LNCaP clone FGC (cell line): ENCODE measurements around the gene TAF12.
"Not testable (repeated sequence)": the region's sequence is repeated elsewhere in the genome, so short reads cannot be mapped to it uniquely, and the experiment has no call there.

Experiments used
- DNase-seq: peaks from one replicate; pipeline ENCODE4 v3.0.0-alpha.2; 2011; ENCODE audit warnings: low read depth
- H3K4me3 ChIP-seq: 2 replicates; pipeline ENCODE4 v1.5.1; 2011; ENCODE audit warnings: mild to moderate bottlenecking, low read depth, low read length, control low read depth
- TF ChIP-seq, protein P1 (sequence below): IDR thresholded peaks from 2 replicates; pipeline ENCODE4 v1.5.1; 2012; ENCODE audit warnings: mild to moderate bottlenecking; ENCODE audit not compliant: control insufficient read depth, insufficient read depth; ENCODE audit errors: extremely low read depth

TAF12 gene

GRCh38 chr1:28642847-28643635 lies at the start of gene TAF12:
Gene TAF12, minus strand, starts transcription at chr1:28643067. Its CDS starts 20,986 bp downstream, at chr1:28622081.
- TF ChIP-seq, protein P1, sequence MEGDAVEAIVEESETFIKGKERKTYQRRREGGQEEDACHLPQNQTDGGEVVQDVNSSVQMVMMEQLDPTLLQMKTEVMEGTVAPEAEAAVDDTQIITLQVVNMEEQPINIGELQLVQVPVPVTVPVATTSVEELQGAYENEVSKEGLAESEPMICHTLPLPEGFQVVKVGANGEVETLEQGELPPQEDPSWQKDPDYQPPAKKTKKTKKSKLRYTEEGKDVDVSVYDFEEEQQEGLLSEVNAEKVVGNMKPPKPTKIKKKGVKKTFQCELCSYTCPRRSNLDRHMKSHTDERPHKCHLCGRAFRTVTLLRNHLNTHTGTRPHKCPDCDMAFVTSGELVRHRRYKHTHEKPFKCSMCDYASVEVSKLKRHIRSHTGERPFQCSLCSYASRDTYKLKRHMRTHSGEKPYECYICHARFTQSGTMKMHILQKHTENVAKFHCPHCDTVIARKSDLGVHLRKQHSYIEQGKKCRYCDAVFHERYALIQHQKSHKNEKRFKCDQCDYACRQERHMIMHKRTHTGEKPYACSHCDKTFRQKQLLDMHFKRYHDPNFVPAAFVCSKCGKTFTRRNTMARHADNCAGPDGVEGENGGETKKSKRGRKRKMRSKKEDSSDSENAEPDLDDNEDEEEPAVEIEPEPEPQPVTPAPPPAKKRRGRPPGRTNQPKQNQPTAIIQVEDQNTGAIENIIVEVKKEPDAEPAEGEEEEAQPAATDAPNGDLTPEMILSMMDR: peak; percentile 59
- DNase-seq: peak; percentile 90

DNA sequence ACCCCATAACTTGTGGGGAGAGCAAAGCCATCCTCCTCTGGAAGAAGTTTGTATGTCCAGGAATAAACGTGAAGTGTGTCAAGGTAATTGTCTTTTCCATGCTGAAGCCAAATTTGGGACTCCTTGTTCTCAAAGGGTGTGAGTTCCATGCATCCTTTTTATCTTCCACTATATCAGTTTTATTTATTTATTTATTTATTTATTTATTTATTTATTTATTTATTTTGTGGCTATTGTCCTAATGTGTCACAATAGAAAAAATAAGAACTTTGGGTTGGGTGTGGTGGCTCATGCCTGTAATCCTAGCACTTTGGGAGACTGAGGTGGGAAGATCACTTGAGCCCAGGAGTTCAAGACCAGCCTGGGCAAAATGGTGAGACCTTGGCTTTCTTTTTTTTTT lies 48.8 kb upstream of the TAF12 start:
- H3K4me3 ChIP-seq, DNase-seq: not testable (repeated sequence)

More at GRCh38 chr1:28642847-28643635, at the start of gene TAF12:
- H3K4me3 ChIP-seq: peak within 1 kb of the TSS; percentile 84

DNA sequence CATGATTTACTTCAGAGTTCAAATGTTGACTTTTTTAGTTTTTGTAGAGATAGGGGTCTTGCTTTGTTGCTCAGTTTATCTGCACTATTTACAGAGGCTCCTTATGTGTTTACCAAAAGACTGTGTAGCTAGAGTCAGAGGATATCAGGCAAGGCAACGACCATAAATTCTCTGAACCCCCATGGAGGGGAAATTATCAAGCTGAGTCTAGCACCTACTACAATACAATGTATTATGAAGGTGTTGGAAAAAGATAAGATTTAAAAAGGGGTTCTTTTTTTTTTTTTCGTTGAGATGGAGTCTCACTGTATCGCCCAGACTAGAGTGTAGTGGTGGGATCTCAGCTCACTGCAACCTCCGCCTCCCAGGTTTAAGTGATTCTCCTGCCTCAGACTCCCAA lies 42.1 kb upstream of the TAF12 start:
- TF ChIP-seq, protein P1: no peak

DNA sequence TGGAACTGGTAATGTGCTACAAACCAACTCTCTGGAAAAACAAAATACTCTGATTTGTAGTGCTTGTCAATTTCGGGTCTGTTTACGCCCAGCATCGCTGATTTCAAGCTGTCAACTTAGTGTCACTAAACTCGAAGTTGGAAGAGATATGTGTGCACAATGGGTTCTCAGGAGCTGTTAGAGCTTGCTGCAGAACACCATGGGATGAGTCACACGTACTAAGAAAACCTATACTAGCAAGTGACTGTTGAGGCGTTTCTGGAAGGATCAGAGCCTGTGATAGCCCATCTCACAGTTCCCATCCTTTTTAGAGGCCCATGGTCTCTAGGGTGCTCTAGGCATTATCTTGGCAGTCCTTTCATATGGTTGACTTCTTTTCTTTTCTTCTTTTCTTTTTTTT lies 40.0 kb upstream of the TAF12 start:
- TF ChIP-seq, protein P1: no peak
- no peak for DNase-seq
- no peak overlapping the region for H3K4me3 ChIP-seq

More for the DNA sequence above, 42.1 kb upstream of the TAF12 start:
- no peak for DNase-seq
- H3K4me3 ChIP-seq: no peak overlapping the region

GRCh38 chr1:28680151-28680550 lies 37.3 kb upstream of the TAF12 start:
- no peak overlapping the region for H3K4me3 ChIP-seq
- TF ChIP-seq, protein P1: no peak
- no peak for DNase-seq

DNA sequence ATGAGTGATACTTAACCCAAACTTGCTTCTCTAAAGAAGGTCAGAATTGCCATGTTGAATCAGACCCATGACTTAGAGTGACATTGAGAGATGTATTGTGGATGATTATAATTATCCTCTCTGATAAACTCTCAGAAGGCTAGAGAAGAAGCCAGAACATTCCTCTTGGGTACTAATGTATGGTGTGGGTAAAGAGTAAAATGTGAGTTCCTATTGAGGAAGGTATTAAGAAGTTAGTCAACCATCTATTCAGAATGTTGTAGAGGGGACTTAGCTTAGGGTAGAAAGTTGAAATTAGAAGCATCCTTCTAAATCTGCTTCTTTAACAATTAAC lies 33.0 kb upstream of the TAF12 start:
- TF ChIP-seq, protein P1: no peak
- no peak for DNase-seq
- H3K4me3 ChIP-seq: no peak overlapping the region

DNA sequence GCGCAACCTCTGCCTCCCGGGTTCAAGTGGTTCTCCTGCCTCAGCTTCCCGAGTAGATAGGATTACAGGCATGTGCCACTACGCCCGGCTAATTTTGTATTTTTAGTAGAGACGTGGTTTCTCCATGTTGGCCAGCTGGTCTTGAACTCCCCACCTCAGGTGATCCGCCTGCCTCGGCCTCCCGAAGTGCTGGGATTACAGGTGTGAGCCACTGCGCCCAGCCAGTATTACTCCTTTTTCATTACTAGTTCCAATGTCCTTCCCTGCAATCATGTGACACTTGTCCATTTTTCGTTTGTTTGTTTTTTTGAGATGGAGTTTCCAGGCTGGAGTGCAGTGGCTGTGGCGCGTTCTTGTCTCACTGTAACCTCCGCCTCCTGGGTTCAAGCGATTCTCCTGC lies 30.1 kb upstream of the TAF12 start:
- H3K4me3 ChIP-seq, DNase-seq: not testable (repeated sequence)

DNA sequence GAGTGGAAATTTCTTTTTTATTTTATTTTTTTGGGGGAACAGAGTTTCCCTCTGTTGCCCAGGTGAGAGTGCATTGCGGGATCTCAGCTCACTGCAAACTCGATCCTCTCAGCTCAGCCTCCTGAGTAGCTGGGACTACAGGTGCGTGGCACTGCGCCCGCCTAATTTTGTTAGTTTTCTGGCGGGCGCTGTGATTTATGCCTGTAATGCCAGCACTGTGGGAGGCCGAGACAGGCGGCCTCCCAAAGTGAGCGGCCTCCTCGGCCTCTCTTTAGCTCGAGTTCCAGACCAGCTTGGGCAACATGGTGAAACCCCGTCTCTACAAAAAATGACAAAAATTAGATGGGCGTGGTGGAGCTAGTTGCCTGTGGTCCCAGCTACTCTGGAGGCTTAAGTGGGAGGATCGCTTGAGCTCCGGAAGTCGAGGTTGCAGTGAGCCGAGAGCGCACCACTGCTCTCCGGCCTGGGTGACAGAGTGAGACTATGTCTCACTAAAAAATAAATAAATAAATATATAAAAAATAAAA lies 28.4 kb upstream of the TAF12 start:
- no peak for DNase-seq
- TF ChIP-seq, protein P1: no peak
- no peak overlapping the region for H3K4me3 ChIP-seq
